GM10847 (cell line): ENCODE data around the gene NTF4.
"Not testable (repeated sequence)": the region's sequence is repeated elsewhere in the genome, so short reads cannot be mapped to it uniquely, and the experiment has no call there.

Experiments
- POLR2A ChIP-seq: IDR thresholded peaks from 2 replicates; pipeline ENCODE4 v1.6.1; 2011; ENCODE audit not compliant: insufficient read length; ENCODE audit errors: extremely low read depth

NTF4 gene

DNA sequence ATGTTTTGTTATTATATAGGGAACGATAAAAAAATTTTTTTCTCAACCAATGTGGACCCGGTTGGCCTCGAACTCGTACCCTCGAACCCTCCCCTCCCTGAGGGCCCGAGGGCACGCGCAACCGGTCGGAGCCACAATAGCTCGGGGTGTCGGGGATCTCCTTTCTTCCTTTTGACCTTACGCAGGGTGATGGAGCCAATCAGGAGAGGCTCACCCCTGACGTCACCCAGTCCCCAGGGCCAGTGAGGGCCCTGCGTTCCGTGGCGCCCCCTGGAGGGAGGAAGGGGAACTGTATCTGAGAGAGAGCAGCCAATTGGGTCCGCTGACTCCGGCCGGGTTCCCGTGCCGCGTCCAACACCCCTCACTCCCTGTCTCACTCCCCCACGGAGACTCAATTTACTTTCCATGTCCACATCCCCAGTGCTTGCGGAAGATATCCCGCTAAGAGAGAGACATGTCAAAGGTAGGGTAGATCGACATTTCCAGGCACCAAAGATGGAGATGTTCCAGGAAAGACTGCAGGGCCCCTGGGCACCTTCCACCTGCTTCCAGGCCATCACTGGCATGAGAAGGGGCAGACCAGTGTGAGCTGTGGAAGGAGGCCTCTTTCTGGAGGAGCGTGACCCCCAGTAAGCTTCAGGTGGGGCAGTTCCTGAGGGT is 32.8 kb downstream of the NTF4 start, which contains the start of gene CGB2:
CGB2 (plus strand) TSS at position 249 of the 660 bp plus-strand sequence; CDS start at position 455, 206 bp downstream.
- not testable (repeated sequence) for TF ChIP-seq POLR2A

DNA sequence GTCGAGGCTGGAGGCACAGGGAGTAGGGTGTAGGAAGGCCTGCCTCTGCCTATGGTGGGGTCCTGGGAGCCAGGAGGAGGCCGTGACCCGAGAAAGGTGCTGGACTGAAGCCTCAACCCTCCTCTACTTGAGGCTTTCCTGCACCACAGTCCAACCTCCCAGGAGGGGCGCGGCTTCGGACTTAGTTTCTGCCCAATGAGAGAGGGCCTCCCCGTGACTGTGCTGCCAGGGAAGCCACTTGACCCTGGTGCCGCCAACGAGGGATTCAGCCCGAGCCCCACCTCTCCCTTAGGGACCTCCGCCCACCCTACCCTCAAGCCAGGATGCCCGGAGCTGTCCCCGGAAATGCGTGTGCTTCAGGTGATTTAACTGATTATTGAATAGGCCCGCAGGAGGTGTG is 40.4 kb downstream of the NTF4 start, which contains the start of gene CGB3:
CGB3 (minus strand) TSS at position 101 of the 400 bp plus-strand sequence. CDS start 362 bp downstream, outside the sequence.
- TF ChIP-seq POLR2A, result not testable (repeated sequence)

DNA sequence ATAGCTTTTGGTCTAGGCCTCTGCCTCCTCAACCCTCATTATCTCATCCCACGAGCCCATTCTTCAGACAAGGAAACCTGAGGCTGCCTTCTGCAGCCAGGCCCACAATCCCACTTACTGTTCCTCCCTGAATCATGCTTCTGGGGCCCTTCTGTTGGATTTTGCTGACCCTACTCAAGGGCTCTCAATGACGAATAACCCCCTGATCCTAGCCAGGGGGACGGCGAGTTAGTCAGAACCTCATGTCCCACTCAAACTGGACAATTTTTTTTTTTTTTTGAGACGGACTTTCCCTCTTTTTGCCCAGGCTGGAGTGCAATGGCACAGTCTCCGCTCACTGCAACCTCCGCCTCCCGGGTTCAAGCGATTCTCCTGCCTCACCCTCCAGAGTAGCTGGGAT is 42.5 kb downstream of the NTF4 start:
- TF ChIP-seq POLR2A, result no peak

DNA sequence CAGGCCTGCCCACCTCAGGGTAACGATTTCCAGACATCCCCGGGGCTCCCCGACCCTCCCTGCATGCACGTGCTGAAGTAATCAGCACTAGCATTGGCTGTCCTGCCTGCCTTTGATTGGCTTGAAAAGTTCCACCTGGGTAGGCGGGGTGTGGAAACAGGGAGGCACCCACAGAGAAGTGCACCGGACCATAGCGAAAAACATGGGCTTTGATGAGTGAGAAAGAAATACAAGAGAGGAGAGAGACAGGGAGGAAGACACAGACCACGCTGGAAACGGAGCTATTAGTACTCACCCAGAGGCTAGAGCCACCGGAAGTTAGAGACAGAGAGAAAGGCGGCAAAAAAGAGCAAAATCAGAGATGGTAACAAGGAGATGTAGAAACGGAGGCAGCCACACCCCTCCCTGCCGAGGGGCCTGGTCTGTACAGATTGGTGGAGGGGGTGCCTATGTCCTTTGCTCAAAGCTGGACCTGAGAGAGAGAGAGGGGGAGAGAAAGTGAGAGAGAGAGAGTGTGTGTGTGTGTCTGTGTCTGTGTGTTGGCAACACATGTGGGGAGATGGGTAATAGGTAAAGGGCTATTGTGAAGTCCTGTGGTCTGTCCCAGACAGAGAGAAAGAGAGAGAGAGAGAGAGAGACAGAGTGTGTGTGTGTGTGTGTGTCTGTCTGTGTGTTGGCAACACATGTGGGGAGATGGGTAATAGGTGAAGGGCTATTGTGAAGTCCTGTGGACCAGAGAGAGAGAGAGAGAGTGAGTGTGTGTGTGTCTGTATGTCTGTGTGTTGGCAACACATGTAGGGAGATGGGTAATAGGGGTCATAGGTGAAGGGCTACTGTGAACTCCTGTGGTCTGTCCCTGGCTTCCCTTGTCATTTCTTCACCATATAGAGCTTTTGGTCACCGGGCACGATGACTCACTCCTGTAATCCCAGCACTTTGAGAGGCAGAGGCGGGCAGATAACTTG is 43.4 kb downstream of the NTF4 start:
- TF ChIP-seq POLR2A, result no peak

DNA sequence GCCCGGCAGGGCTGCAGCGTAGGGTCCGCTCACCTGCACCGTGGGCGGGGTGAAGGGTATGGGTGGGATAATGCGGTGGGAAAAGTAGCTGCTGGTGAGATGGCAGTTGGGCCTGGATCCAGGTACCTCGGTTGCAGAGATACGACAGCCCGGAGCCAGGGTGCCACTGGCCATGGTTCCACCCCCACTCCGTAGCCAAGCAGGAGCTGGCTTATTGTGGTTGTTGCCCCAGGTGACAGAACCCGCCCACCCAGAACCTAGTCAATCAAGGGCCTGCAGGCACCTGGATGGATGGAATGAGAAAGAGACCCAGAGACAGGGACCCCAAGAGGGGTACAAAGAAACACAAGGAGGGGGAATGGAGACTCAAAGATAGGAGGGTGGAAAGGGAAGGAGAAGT is 44.3 kb downstream of the NTF4 start:
- TF ChIP-seq POLR2A, result no peak

DNA sequence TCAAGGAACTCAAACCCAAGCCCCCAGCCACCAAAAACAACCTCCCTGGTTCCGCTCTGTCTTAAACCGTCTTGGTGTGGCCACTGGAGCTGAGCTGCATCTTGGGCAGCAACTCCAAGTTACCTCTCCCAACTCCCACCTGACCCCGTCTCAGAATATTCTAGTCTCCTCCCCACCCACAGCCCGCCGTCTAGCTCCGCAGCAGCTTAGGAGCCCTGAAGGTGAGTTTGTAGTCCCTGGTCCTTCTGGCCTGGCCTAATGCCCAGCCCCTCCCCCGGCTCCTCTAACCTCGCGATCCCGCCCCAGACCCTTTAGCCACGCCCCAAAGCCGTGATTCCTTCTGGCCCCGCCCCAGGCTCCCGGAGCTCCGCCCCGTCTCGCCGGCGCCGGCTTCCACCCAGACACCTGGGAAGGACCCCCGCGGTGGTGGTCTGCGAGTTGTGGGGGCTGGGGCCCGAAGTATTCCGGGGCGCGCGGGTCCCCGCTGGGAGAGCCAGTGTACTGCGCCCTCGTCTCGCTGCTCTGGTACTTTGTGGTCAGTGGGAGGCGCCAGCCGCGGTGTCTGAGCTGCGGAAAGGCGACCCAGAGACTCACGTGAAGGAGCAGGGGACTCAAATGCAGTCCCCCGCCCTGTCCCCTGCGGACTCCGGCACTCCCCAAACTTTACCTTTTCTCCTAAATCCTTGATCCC is 45.2 kb downstream of the NTF4 start:
- TF ChIP-seq POLR2A, result no peak

DNA sequence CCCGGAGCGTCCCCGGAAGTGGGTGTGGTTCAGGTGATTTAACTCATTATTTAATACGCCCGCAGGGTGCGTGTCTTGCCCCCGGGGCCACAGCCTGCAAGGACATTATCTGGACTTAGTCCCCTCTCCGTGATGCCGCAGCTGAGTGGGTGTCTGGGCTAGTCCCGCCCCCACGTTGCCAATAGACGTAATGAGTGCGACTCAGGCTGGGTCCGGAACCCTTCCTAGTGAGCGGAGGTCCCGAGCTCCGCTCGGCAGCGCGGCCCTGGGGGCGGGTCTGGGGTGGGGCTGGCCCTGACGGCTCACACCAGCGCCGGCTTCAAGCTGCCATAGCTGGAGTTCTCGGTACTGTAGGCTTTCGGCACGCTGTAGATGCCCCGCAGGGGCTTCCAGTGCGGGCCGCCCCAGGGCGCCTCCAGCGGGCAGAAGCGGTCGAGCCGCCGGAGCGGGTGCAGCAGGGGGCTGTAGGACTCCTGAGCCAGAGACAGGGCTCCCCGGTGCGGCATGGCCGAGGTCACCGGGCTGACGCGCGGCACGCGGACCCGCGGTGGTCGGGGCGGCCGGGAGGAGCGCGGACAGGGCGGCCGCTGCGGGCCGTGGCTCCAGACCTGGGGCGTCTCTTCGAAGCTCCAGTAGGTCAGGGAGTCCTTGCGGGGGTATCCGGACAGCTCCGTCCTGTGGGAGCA is 46.8 kb downstream of the NTF4 start:
- no peak for TF ChIP-seq POLR2A

DNA sequence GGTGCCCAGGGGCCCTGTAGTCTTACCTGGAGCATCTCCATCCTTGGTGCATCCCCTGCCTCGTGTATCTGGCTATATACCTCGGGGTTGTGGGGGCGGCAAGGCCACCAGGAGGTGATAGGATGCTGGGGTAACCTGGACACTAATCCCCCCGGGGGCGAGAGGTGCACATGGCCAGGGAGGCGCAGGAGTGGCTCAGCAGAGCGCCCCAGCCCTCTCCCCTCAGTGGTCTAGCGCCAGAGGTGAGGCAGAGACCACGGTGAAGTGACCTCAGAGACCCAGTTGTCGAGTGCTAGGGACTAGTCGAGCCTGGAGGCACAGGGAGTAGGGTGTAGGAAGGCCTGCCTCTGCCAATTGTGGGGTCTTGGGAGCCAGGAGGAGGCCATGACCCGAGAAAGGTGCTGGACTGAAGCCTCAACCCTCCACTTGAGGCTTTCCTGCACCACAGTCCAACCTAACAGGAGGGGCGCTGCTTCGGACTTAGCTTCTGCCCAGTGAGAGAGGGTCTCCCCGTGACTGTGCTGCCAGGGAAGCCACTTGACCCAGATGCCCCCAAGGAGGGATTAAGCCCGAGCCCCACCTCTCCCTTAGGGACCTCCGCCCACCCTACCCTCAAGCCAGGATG is 47.5 kb downstream of the NTF4 start, which contains the start of gene LHB:
LHB (minus strand) TSS at position 51 of the 625 bp plus-strand sequence; CDS start at position 41, 10 bp downstream.
- TF ChIP-seq POLR2A, result no peak

DNA sequence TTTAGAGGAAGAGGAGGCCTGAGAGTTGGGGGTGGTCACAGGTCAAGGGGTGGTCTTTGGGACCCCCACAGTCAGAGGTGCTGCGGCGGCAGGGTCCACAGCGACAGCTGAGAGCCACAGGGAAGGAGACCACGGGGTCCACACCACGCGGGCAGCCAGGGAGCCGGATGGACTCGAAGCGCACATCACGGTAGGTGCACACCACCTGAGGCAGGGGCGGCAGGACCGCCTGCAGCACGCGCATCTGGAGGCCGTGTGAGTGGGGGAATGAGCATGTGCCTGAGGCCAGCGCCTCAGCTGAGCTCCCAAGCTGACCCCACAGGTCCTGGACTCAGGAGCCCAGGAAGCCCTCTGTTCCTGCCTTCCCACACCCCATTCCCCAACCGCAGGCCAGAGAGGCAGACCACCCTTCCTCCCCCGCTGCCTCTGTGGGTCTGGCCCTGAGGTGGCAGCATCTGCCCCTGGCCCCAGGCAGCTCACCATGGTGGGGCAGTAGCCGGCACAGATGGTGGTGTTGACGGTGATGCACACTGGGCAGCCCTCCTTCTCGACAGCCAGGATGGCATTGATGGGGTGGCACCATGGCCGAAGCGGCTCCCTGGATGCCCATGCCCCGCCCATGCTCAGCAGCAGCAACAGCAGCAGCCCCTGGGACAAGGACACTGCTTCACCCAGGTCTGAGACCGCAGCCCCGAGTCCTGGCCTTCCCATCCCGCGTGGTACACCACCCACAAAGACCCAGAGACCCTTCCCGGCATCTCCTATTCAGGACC is 48.4 kb downstream of the NTF4 start:
- TF ChIP-seq POLR2A, result no peak

DNA sequence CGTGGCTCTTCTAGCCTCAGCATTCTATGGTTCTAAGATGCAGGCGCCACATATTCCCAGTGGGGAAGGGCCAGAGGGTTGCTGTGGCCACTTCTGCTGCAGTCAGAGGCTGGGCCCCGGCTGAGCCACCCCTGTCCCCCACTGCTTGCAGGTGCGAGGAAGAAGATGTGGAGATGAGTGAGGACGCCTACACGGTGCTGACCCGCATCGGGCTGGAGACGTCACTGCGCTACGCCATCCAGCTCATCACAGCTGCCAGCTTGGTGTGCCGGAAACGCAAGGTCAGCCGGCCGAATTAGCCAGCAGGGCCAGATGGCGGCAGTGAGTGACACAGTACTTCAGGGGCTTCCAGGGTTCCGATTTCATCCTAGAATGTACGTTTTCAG is 49.8 kb downstream of the NTF4 start:
- no peak for TF ChIP-seq POLR2A

DNA sequence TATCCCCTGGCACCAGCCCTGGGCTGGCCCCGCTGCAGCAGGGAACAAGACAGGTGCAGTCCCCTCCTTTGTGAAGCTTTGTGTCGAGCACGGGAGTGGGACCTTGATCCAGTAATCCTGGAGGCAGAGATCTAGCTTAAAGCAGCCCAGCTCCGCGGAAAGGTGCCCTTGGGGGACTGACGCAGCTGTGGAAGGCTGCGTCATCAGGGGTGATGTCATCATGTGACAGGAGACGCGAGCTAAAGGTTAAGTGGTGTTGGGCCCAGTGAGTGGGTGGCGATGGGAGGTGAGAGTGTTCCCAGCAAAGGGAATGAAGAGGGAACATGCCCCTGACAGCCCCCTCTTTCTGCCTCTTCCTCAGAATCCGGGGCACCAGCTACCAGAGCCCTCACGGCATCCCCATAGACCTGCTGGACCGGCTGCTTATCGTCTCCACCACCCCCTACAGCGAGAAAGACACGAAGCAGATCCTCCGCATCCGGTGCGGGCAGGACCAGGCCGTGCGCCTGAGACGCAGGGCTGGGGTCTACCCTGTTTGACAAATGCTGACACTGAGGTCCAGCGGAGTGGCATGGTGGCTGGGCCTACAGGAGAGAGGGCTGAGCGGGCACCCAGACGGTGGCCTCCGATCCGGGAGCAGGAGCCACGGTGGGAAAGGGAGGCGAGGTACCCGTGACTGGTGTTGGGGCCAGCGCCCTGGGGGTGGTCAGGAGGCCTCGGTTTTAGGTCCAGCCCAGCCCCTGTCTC is 50.3 kb downstream of the NTF4 start:
- no peak for TF ChIP-seq POLR2A

DNA sequence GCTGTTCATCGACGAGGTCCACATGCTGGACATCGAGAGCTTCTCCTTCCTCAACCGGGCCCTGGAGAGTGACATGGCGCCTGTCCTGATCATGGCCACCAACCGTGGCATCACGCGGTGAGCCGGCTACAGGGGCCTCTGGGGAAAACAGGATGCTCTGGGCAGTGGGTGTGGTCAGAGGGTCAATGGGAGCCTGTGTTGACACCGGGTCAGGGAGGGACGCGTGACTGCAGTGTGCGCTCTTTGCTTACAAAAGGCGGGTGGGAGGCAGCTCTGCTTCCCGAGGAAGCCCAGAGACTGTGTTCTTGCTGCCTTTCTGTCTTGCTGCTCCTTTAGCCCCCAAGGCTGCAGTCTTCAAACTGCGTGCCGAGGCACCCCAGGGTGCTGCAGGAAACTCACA is 53.4 kb downstream of the NTF4 start:
- TF ChIP-seq POLR2A, result no peak
